A549 (cell line): ENCODE results near the gene DPY19L3. TPM values are rescaled to one million over a fixed set of nuclear protein-coding genes. Genes with fewer than 3 reads are reported as not detected.

Experiments
- ATAC-seq, 2 experiments: fragments of 200-7000 bp in 1 of 2; fragments of >200 bp in 1 of 2; cut with Nextera tagmentation in 1 of 2; cut with Tn5 transposase in 1 of 2; 3 replicates each; pipeline versions ENCODE4 v1.8.0 to v1.9.1; 2018 to 2020; ENCODE audit warnings: mild to moderate bottlenecking in 1 of 2, moderate library complexity in 1 of 2
- CTCF ChIA-PET: fragments of 300-600 bp; sonication (Branson Sonifier 250); formaldehyde crosslinking; extraction: SDS; loops from one replicate; lab custom pipeline; 2021; ENCODE audit warnings: antibody characterized with exemption, inconsistent platforms; lab: Yijun Ruan, JAX
- POLR2A ChIA-PET: fragments of 350-600 bp; formaldehyde crosslinking; extraction: SDS; loops from one replicate; lab custom pipeline; 2021; ENCODE audit warnings: antibody characterized with exemption, inconsistent platforms; lab: Yijun Ruan, JAX
- DNase-seq, 2 experiments: peaks; one replicate each; pipeline versions ENCODE4 v3.0.0 to v3.0.0-alpha.2; 2011 to 2016; ENCODE audit warnings: low read depth in 1 of 2, low spot score in 1 of 2
- FAIRE-seq: peaks from 2 replicates; lab custom pipeline; 2011; peaks lifted over from hg19 to GRCh38; lab: Jason Lieb, UNC
- H3K27ac ChIP-seq, 2 experiments: fragments of >200 bp; sonication (Bioruptor Twin); formaldehyde crosslinking; 3 replicates each; pipeline ENCODE4 v1.5.1; 2016 to 2017
- H3K4me1 ChIP-seq: fragments of >200 bp; sonication (Bioruptor Twin); formaldehyde crosslinking; 3 replicates; pipeline ENCODE4 v1.6.1; 2016
- H3K4me2 ChIP-seq: fragments of >200 bp; sonication (Bioruptor Twin); formaldehyde crosslinking; 3 replicates; pipeline ENCODE4 v1.6.1; 2016
- H3K4me3 ChIP-seq: fragments of >200 bp; sonication (Bioruptor Twin); formaldehyde crosslinking; 3 replicates; pipeline ENCODE4 v1.5.1; 2016
- H3K9me3 ChIP-seq: fragments of >200 bp; sonication (Bioruptor Twin); formaldehyde crosslinking; 3 replicates; pipeline ENCODE4 v1.6.1; 2016
- ATOH8 ChIP-seq: fragments of 250-450 bp; sonication (Bioruptor Pico); IDR thresholded peaks from 2 replicates; pipeline ENCODE4 v1.5.0; 2020; ENCODE audit warnings: low read depth, mild to moderate bottlenecking, moderate library complexity
- BCL3 ChIP-seq: fragments of >200 bp; sonication (Bioruptor Twin); formaldehyde crosslinking; IDR thresholded peaks from 3 replicates; pipeline ENCODE4 v1.6.1; 2016
- BHLHE40 ChIP-seq: IDR thresholded peaks from 2 replicates; pipeline ENCODE4 v1.6.1; 2012; ENCODE audit warnings: low read depth, low read length, inconsistent platforms
- CHD2 ChIP-seq: fragments of 150-350 bp; IDR thresholded peaks from 2 replicates; pipeline ENCODE4 v1.6.1; 2014; ENCODE audit warnings: low read length; ENCODE audit not compliant: partially characterized antibody
- CTCF ChIP-seq: fragments of >200 bp; sonication (Bioruptor Twin); formaldehyde crosslinking; IDR thresholded peaks from 3 replicates; pipeline ENCODE4 v1.5.1; 2016
- EHMT2 ChIP-seq: fragments of 200-600 bp; sonication (generic); IDR thresholded peaks from 2 replicates; pipeline ENCODE4 v1.6.1; 2016; ENCODE audit warnings: antibody characterized with exemption, low read depth, mild to moderate bottlenecking, moderate library complexity
- ELK1 ChIP-seq: fragments of 150-350 bp; IDR thresholded peaks from 2 replicates; pipeline ENCODE4 v1.6.1; 2014; ENCODE audit warnings: low read depth, mild to moderate bottlenecking, low read length
- EP300 ChIP-seq, 2 experiments: fragments of >200 bp; sonication (Bioruptor Twin); formaldehyde crosslinking; IDR thresholded peaks; 2 replicates in 1 of 2; 3 replicates in 1 of 2; pipeline ENCODE4 v1.6.1; 2016 to 2017
- FOSB ChIP-seq: fragments of 250-450 bp; sonication (Bioruptor Pico); IDR thresholded peaks from 2 replicates; pipeline ENCODE4 v1.5.0; 2020; ENCODE audit warnings: mild to moderate bottlenecking, moderate library complexity
- FOSL2 ChIP-seq, 2 experiments: fragments of 450-650 bp in 1 of 2; fragments of >200 bp in 1 of 2; sonication (Bioruptor Twin) in 1 of 2; formaldehyde crosslinking; IDR thresholded peaks; 2 replicates each; pipeline versions ENCODE4 v1.5.0 to v1.6.1; 2016 to 2020; ENCODE audit warnings: mild to moderate bottlenecking in 1 of 2, moderate library complexity in 1 of 2
- HMGXB4 ChIP-seq: fragments of 250-450 bp; sonication (Bioruptor Pico); IDR thresholded peaks from 2 replicates; pipeline ENCODE4 v1.5.0; 2021; ENCODE audit warnings: mild to moderate bottlenecking, moderate library complexity, borderline replicate concordance
- JUNB ChIP-seq: fragments of >200 bp; sonication (Bioruptor Twin); formaldehyde crosslinking; IDR thresholded peaks from 2 replicates; pipeline ENCODE4 v1.6.1; 2016
- KDM5A ChIP-seq: fragments of 200-600 bp; sonication (generic); IDR thresholded peaks from 2 replicates; pipeline ENCODE4 v1.6.1; 2016; ENCODE audit warnings: antibody characterized with exemption, mild to moderate bottlenecking
- MAZ ChIP-seq: fragments of 150-350 bp; IDR thresholded peaks from 2 replicates; pipeline ENCODE4 v1.6.1; 2014; ENCODE audit warnings: antibody characterized with exemption, low read depth, low read length, borderline replicate concordance
- NFE2L2 ChIP-seq: fragments of 150-350 bp; conservative IDR thresholded peaks from 2 replicates; pipeline ENCODE4 v1.6.1; 2014; ENCODE audit warnings: low read length
- POLR2A ChIP-seq: IDR thresholded peaks from 2 replicates; pipeline ENCODE4 v1.6.1; 2012; ENCODE audit warnings: mild to moderate bottlenecking, low read length
- RCOR1 ChIP-seq: fragments of 150-350 bp; IDR thresholded peaks from 2 replicates; pipeline ENCODE4 v1.6.1; 2014; ENCODE audit warnings: antibody characterized with exemption, low read length, low read depth
- RFX5 ChIP-seq: fragments of 450-650 bp; IDR thresholded peaks from 2 replicates; pipeline ENCODE4 v1.7.1; 2014; ENCODE audit warnings: antibody characterized with exemption, mild to moderate bottlenecking, moderate library complexity
- TP53 ChIP-seq: fragments of 250-450 bp; sonication (Bioruptor Pico); IDR thresholded peaks from 2 replicates; pipeline ENCODE4 v1.5.0; 2021; ENCODE audit warnings: mild to moderate bottlenecking, moderate library complexity
- WGBS: methylation state at CpG from one replicate; pipeline ENCODE4 v1.1.6; 2017; ENCODE audit errors: missing lambda C conversion rate; 5-methylcytosine and 5-hydroxymethylcytosine counted together
- polyA plus RNA-seq, 4 experiments: library from polyadenylated mRNA; depleted of rRNA in 3 of 4; stranded (reverse); fragments of >200 nt; fragmentation: RNase III in 1 of 4; extraction: RNeasy Plus Mini Kit Qiagen cat#74134 plus additional on column Dnase treatment in 1 of 4; gene quantifications; 2 replicates in 3 of 4; 3 replicates in 1 of 4; pipeline ENCODE4 v1.2.3, GENCODE V29; 2011 to 2017

Gene DPY19L3
- polyA plus RNA-seq, 2 of the 4 experiments (the other 2 are of a cell fraction), result 15.7 to 28.9 TPM

- TF ChIP-seq CTCF (no peak), ELK1 (no peak)
Observed at GRCh38 chr19:32406161-32407003, 812 bp downstream of the DPY19L3 start (continued).

GRCh38 chr19:32407004-32407992, 1.7 kb downstream of the DPY19L3 start:
- POLR2A ChIA-PET, result no interaction called here
- TF ChIP-seq RCOR1 (no peak), JUNB (no peak), MAZ (no peak), BCL3 (no peak), ATOH8 (CRISPR knock-in tag) (no peak), RFX5 (no peak), FOSL2 (IDR thresholded peaks at IDR 0.05) (no peak), FOSL2 (CRISPR knock-in tag; IDR thresholded peaks at IDR 0.05) (no peak)
- FAIRE-seq (peak; percentile 51), ATAC-seq (no peak), DNase-seq (no peak)
- H3K4me3 ChIP-seq, result peak overlapping the region; percentile 84; the same call in 1 of the 3 replicates
- peak overlapping the region; percentile 83 for H3K4me2 ChIP-seq
- no peak overlapping the region; a peak in 1 of 6 replicates for H3K27ac ChIP-seq
- CTCF ChIA-PET, result no interaction called here
- H3K9me3 ChIP-seq, result no peaks in the 10 kb centered on the region
- WGBS, result 86% methylated on average over 19 of the region's 19 CpGs
- H3K4me1 ChIP-seq, result peaks cover 24% of the 10 kb centered on the region

GRCh38 chr19:32415246-32415645, 9.7 kb downstream of the DPY19L3 start:
- ATAC-seq (no peak), FAIRE-seq (peak; percentile 13), DNase-seq (no peak)
- H3K4me3 ChIP-seq, result no peak overlapping the region
- H3K27ac ChIP-seq, result no peak overlapping the region
- no peak for TF ChIP-seq CHD2
- TF ChIP-seq, all 56 proteins: peak for 0
- Histone ChIP-seq H3K9me3 (no peaks in the 10 kb centered on the region), H3K4me2 (no peak overlapping the region), H3K4me1 (no peaks in the 10 kb centered on the region)
- ChIA-PET CTCF (interaction anchor here (0.8 to 1.8 kb wide), 2 partner anchors 43 to 52 kb away, joined by 3 read pairs; no protein-coding TSS in a partner anchor), POLR2A (interaction anchor here (1.0 kb wide), 1 partner anchor 10 kb away, joined by 4 read pairs; the partner anchor contains the start of gene DPY19L3)
- WGBS, result 94% methylated on average over 5 of the region's 5 CpGs

- Histone ChIP-seq H3K27ac (no peak overlapping the region), H3K4me1 (no peaks in the 10 kb centered on the region), H3K4me3 (no peak overlapping the region), H3K9me3 (no peaks in the 10 kb centered on the region), H3K4me2 (no peak overlapping the region)
- CTCF ChIA-PET, result interaction anchor here (1.8 to 2.5 kb wide), 2 partner anchors 43 to 154 kb away, joined by 3 to 9 read pairs; no protein-coding TSS in a partner anchor
- ATAC-seq, result no peak
- DNase-seq, result no peak
- WGBS, result 93% methylated on average over 5 of the region's 5 CpGs
- POLR2A ChIA-PET, result no interaction called here
- FAIRE-seq, result peak; percentile 78
- TF ChIP-seq HMGXB4 (CRISPR knock-in tag) (no peak), BCL3 (no peak), TP53 (no peak), KDM5A (no peak), EP300 (IDR thresholded peaks at IDR 0.05) (no peak), NFE2L2 (no peak), FOSB (CRISPR knock-in tag) (no peak), EHMT2 (no peak), BHLHE40 (no peak), POLR2A (no peak)
Observed at GRCh38 chr19:32415669-32416068, 10.1 kb downstream of the DPY19L3 start.
